Subcutaneous abdominal adipose tissue (tissue), 5 donors: ENCODE results near the gene DYRK1A.

Experiments used
- H3K27ac ChIP-seq: one replicate; pipeline ENCODE4 v1.7.0; 2013; ENCODE audit warnings: low read depth, mild to moderate bottlenecking, inconsistent platforms, low read length, moderate library complexity
- H3K27me3 ChIP-seq, 5 donors: one replicate each; pipeline ENCODE4 v1.7.0; 2013; ENCODE audit warnings: low read length in 5 of 5, inconsistent platforms in 1 of 5; ENCODE audit not compliant: control insufficient read depth in 5 of 5, insufficient read depth in 4 of 5
- H3K36me3 ChIP-seq, 5 donors: one replicate each; pipeline ENCODE4 v1.7.0; 2013; ENCODE audit warnings: low read length in 5 of 5; ENCODE audit not compliant: control insufficient read depth in 5 of 5, insufficient read depth in 5 of 5
- H3K4me1 ChIP-seq, 5 donors: one replicate each; pipeline ENCODE4 v1.7.0; 2013; ENCODE audit warnings: low read length in 5 of 5, mild to moderate bottlenecking in 3 of 5, moderate library complexity in 1 of 5; ENCODE audit not compliant: control insufficient read depth in 5 of 5, insufficient read depth in 5 of 5
- H3K4me3 ChIP-seq, 5 donors: one replicate each; pipeline ENCODE4 v1.7.0; 2013; ENCODE audit warnings: low read length in 5 of 5, low read depth in 1 of 5
- H3K9ac ChIP-seq, 5 donors: one replicate each; pipeline ENCODE4 v1.7.0; 2013; ENCODE audit warnings: low read length in 5 of 5, mild to moderate bottlenecking in 4 of 5, moderate library complexity in 3 of 5
- H3K9me3 ChIP-seq, 5 donors: one replicate each; pipeline ENCODE4 v1.7.0; 2013; ENCODE audit warnings: low read length in 5 of 5; ENCODE audit not compliant: control insufficient read depth in 5 of 5
- donor health status: healthy.
- donor health status: healthy.
- donor health status: healthy.
- donor health status: healthy.
- donor health status: healthy.

The DYRK1A gene

GRCh38 chr21:37437376-37438080 is 71.0 kb downstream of the DYRK1A start:
- Histone ChIP-seq H3K9ac (no peak overlapping the region), H3K27ac (no peak overlapping the region), H3K4me1 (peaks cover 5 to 27% (median 19%) of the 10 kb centered on the region in 5 donors), H3K27me3 (no peaks in the 10 kb centered on the region), H3K36me3 (no peaks in the 10 kb centered on the region), H3K4me3 (no peak overlapping the region), H3K9me3 (no peaks in the 10 kb centered on the region)

- no peaks in the 10 kb centered on the region for H3K27me3 ChIP-seq
- peaks cover 0 to 4% (median 0%) of the 10 kb centered on the region in 5 donors for H3K36me3 ChIP-seq
- no peaks in the 10 kb centered on the region for H3K9me3 ChIP-seq
- H3K4me1 ChIP-seq: peaks cover 0 to 21% (median 11%) of the 10 kb centered on the region in 5 donors
- H3K9ac ChIP-seq: no peak overlapping the region
- no peak overlapping the region for H3K4me3 ChIP-seq
- H3K27ac ChIP-seq: no peak overlapping the region
Observed at GRCh38 chr21:37443683-37444082, 77.1 kb downstream of the DYRK1A start.

DNA sequence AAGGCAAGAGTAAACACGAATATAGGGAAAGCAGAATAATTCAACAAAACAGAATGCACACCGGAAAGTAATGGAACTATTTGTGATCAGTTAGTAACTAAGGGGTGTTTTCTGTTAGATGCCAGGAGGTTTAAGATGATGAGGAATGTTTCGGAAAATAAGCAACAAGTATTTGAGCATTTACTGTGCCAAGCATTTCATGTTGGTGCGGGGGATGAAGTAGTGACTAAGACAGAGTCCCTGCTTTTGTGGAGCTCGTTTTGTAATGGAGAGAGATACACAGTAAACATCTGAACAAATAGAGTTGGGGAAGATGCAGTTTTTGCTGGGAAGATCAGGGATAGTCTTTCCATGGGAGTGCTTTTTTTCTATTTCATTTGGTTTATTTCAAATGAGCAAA is 78.7 kb downstream of the DYRK1A start:
- H3K27me3 ChIP-seq: no peaks in the 10 kb centered on the region
- H3K36me3 ChIP-seq: peaks cover 0 to 8% (median 3%) of the 10 kb centered on the region in 5 donors
- no peak overlapping the region for H3K9ac ChIP-seq
- peaks cover 0 to 26% (median 17%) of the 10 kb centered on the region in 5 donors for H3K4me1 ChIP-seq
- no peak overlapping the region for H3K4me3 ChIP-seq
- H3K9me3 ChIP-seq: no peaks in the 10 kb centered on the region
- no peak overlapping the region for H3K27ac ChIP-seq

DNA sequence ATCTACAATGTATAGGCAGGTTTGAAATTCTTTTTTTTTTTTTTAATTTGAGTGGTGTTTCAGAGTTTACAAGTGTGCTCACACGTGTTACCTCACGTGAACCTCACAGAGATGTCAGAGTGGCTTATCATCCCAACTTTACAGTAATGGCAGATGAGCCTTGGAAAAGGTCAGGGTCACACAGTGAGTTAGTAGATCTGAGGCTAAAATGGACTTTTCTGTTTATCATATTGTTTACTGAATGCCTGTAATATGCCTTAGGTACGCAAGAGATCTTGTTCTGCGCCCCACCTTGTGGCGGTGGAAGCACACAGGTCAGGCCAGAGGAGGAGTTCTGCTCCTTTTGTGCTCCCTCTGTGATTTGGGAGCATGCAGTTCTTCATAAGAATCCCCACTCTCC is 80.0 kb downstream of the DYRK1A start:
- H3K27me3 ChIP-seq: no peaks in the 10 kb centered on the region
- peaks cover 0 to 12% (median 3%) of the 10 kb centered on the region in 5 donors for H3K36me3 ChIP-seq
- peaks cover 0 to 26% (median 23%) of the 10 kb centered on the region in 5 donors for H3K4me1 ChIP-seq
- H3K9me3 ChIP-seq: peaks cover 0 to 2% (median 0%) of the 10 kb centered on the region in 5 donors
- no peak overlapping the region for H3K27ac ChIP-seq
- H3K4me3 ChIP-seq: no peak overlapping the region
- no peak overlapping the region for H3K9ac ChIP-seq

DNA sequence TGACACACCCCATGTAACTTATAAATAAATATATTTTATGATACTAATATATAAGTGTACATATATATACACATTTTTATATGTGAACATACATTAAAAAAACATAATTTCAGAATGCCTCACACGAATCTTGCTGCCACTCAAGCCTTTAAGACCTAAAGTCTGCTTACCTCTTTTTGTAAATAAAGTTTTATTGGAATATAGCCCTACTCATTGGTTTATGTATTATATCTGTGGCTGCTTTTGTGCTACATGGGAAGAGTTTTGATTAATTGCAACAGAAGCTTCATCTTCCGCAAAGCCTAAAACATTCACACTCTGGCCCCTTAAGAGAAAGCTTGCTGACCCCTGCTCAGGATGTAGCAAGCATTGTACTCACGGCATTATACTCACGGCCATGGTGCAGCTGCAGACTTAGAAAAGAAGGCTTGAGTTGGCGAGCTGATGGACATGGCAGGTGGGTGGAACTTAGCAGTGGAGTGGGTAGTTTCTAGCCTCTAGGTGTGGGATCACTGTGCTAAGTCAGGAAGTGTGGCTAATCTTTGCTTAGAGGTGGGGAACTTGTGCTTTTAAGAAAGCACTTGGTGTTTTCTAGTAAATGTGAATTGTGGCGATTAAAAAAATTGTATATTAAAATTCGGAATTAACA is 80.8 kb downstream of the DYRK1A start:
- no peak overlapping the region for H3K27ac ChIP-seq
- H3K4me1 ChIP-seq: peaks cover 0 to 31% (median 27%) of the 10 kb centered on the region in 5 donors
- no peaks in the 10 kb centered on the region for H3K27me3 ChIP-seq
- H3K36me3 ChIP-seq: peaks cover 0 to 12% (median 3%) of the 10 kb centered on the region in 5 donors
- H3K9ac ChIP-seq: no peak overlapping the region
- H3K4me3 ChIP-seq: no peak overlapping the region
- H3K9me3 ChIP-seq: peaks cover 0 to 2% (median 0%) of the 10 kb centered on the region in 5 donors

DNA sequence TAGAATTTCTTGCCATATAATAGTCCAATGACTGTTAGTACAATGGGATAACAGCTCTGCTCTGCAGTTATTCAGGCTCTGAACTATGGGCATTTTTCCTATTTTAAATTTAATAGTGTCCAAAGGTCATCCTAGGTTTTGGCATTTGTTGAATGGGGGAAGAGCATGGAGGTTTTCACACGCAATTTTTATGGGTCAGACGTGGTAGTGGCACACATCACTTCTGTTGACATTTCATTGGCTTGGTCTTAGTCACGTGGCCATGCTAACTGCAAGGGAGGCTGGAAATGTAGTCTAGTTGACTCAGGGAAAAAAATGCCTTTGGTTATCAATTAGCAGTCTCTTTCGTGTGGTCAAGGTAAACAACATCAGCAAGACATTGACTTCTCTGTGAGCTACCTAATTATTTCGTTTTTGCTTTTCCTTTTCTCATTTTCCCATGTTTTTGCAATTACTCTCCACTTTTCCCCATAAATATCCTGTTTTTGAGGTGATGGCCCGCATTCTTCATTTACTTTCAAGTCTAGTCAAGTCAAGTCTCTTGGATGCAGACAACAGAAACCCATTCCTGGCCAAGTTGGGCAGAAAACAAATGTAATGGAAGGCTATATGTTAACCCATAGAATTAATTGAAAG is 82.8 kb downstream of the DYRK1A start:
- H3K9ac ChIP-seq: no peak overlapping the region
- no peaks in the 10 kb centered on the region for H3K27me3 ChIP-seq
- peaks cover 0 to 33% (median 29%) of the 10 kb centered on the region in 5 donors for H3K4me1 ChIP-seq
- no peak overlapping the region for H3K4me3 ChIP-seq
- H3K36me3 ChIP-seq: peaks cover 0 to 12% (median 0%) of the 10 kb centered on the region in 5 donors
- no peak overlapping the region for H3K27ac ChIP-seq
- peaks cover 0 to 2% (median 0%) of the 10 kb centered on the region in 5 donors for H3K9me3 ChIP-seq

- Histone ChIP-seq H3K4me3 (no peak overlapping the region), H3K4me1 (peaks cover 0 to 37% (median 29%) of the 10 kb centered on the region in 5 donors), H3K27me3 (no peaks in the 10 kb centered on the region), H3K27ac (no peak overlapping the region), H3K9me3 (peaks cover 0 to 2% (median 0%) of the 10 kb centered on the region in 5 donors), H3K36me3 (peaks cover 0 to 12% (median 0%) of the 10 kb centered on the region in 5 donors), H3K9ac (no peak overlapping the region)
Observed at GRCh38 chr21:37450445-37450941, 83.9 kb downstream of the DYRK1A start.

GRCh38 chr21:37451446-37451845 is 84.9 kb downstream of the DYRK1A start:
- H3K9me3 ChIP-seq: peaks cover 0 to 2% (median 0%) of the 10 kb centered on the region in 5 donors
- no peaks in the 10 kb centered on the region for H3K27me3 ChIP-seq
- H3K4me3 ChIP-seq: no peak overlapping the region
- peaks cover 0 to 41% (median 33%) of the 10 kb centered on the region in 5 donors for H3K4me1 ChIP-seq
- peaks cover 0 to 12% (median 0%) of the 10 kb centered on the region in 5 donors for H3K36me3 ChIP-seq
- no peak overlapping the region for H3K9ac ChIP-seq
- H3K27ac ChIP-seq: no peak overlapping the region

- Histone ChIP-seq H3K4me3 (no peak overlapping the region), H3K27ac (no peak overlapping the region), H3K27me3 (no peaks in the 10 kb centered on the region), H3K9me3 (peaks cover 0 to 2% (median 0%) of the 10 kb centered on the region in 5 donors), H3K36me3 (peaks cover 0 to 12% (median 0%) of the 10 kb centered on the region in 5 donors), H3K9ac (no peak overlapping the region), H3K4me1 (peaks cover 0 to 45% (median 36%) of the 10 kb centered on the region in 5 donors)
Observed at GRCh38 chr21:37452227-37452626, 85.7 kb downstream of the DYRK1A start.
